Activated T-cell treated with anti-CD3 and anti-CD28 coated beads for 24 hours (primary cell): ENCODE data around the gene EPB41L4B.
A peak's percentile ranks its signal among the peaks of the same experiment; 100 is the strongest.
"Not testable (repeated sequence)": the region's sequence is repeated elsewhere in the genome, so short reads cannot be mapped to it uniquely, and the experiment has no call there.

Experiments
- DNase-seq: peaks from one replicate; pipeline ENCODE4 v3.0.0-alpha.2; 2020; ENCODE audit warnings: low read depth

Gene EPB41L4B

DNA sequence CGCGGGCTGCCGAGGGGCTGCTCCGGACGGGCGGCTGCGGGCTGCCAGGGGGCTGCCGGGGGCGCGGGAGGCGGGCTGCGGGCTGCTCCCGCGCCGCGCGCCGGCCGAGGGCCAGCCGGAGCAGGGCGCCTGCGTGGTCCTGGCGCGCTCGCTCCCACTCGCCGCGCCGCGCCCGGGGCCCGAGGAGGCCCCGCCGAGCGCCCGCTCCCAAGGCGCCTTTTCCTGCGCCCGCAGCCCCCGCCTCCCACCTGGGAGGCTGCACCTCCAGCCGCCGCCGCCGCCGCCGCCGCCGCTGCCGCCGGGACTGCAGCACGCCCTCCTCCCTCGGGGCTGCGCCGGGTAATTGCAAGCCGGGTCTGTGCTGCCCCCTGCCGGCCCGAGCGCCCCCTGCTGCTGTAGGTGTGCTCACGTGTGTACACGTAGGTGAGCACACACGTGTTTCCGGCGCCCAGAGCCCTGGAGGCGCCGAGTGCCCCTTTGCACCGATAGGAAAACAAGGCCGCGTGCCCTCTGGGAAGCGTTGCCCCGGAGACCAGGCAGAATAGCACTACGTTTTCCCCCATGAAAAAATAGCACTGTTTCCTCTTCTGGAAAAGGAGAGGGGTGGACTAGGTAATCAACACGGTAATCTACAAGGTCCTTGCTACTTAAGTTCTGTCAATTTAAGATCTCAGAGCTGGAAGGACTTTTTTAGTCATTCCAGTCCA is at the start of gene EPB41L4B:
Gene EPB41L4B, minus strand, starts transcription at position 318 of the 707 bp plus-strand sequence. CDS start 613 bp downstream, outside the sequence.
- DNase-seq, result peak; percentile 82

- no peak for DNase-seq
These were observed 48.4 kb upstream of the EPB41L4B start for GRCh38 chr9:109369285-109369684.

GRCh38 chr9:109360771-109361170 is 39.9 kb upstream of the EPB41L4B start:
- no peak for DNase-seq

DNA sequence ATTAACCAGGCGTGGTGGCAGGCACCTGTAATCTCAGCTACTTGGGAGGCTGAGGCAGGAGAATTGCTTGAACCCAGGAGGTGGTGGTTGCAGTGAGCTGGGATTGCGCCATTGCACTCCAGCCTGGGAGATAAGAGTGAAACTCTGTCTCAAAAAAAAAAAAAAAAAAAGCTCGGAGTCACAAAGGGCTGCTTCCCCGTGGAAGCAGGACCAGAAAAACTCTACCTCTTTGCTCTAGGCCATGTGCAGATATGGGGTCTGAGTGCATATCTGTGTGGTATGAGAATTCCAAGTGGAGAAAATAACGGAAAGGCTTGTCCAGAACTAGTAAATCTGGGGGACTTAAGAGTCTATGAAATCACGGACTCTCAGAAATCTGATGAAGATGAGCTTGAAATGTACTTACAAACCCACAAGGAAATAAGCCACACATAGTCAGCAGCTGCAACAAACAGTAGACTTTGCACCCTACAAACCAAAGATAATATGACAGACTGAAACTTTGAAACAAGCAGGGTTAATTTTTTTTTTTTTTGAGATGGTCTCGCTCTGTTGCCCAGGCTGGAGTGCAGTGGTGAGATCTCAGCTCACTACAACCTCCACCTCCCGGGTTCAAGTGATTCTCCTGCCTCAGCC is 38.2 kb upstream of the EPB41L4B start:
- DNase-seq, result not testable (repeated sequence)

- no peak for DNase-seq
These were observed 34.9 kb upstream of the EPB41L4B start for GRCh38 chr9:109355564-109356297.

DNA sequence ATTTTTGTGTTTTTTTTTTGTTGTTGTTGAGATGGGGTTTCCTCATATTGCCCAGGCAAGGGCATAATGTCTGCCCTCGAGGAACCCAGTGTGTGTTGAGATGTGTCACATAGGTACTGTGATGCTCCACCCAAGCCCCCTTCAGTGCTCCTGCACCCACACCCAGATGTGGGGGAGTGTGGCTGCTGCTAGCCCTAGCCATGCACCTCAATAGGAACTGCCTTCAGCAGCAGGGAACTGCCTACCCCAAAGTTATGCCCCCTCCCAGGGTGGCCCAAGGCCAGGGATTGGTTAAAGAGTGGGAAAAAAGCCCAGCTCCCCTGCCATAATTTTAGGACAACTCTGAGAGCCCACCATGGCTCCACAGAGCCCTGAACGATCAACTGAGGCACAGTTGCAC is 33.3 kb upstream of the EPB41L4B start:
- DNase-seq, result no peak

DNA sequence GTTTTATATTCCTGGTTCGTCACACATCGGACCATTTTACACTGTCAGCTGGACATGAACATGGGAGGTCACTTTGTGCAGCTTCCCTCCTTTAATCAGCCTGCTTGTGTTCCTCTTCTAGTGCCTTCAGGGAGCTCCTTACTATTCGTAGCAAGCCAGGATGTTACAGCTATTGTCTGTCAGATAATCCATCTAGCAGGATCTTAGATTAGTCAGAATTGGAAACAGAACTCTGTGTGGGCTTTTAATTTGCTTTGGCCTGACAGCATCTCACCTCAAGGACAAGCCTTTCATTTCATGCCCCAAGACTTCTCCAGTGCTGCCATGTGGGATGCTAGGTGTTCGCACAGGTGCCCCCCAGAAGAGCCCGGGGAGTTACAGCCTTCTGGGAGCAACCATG is 30.2 kb upstream of the EPB41L4B start:
- DNase-seq, result no peak

- no peak for DNase-seq
These were observed 28.6 kb upstream of the EPB41L4B start for GRCh38 chr9:109349421-109349846.

DNA sequence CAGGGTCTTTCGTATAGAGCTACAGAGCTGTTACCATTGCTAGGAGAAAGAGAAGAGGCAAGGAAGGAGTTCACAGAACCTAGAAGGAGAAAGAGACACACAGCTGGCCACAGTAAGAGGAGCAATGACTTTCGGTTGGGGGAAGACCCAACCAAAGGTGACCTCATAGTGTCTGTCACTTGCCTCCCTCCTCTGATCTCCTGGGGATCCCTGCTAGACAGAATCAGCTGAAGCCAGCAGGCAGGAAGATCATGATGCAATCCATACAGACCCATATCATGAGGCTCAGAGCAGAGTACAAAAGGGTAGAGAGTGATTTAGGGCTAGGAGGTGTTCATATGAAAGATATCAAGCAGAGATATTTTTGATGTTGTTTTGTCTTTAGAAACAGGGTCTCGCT is 26.0 kb upstream of the EPB41L4B start:
- DNase-seq, result no peak

DNA sequence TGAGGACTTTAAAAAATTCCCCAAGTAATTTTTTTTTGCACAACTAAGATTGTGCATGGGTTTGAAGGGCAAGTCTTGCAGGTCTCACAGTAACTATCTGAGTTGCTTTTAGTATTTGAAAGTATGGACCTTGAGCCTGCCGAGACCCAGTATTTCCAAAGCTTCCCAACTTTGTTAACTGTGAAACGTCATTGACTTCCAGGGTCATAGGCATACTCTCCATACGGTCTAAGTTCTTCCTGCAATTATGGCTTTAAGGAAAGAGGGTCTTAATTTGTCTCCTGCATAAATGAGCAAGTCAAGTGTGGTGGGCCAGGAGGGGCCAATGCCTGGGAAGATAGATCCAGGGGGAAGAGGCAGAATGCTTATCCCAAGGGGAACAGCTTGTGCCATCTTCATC is 24.0 kb upstream of the EPB41L4B start:
- DNase-seq, result no peak

- no peak for DNase-seq
These were observed 22.0 kb upstream of the EPB41L4B start for GRCh38 chr9:109342878-109343277.

DNA sequence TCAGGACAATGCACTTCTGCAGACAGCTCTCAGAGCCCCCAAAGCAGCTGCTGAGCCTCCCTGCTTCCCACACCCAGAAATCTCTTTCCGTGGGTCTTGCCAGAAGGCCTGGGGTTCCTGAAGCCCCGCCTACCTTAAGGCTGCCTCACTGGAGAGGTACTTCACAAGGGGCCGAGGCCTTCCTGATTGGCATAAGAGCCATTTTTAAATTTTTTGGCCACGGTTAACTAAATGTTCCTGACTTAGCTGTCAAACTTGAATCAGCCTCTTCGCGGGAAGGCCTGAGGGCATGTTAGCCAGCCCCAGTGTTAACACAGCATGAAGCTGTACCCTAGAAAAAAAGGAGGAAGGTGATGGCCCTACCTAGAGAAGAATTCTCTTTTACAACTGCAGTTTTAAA is 20.7 kb upstream of the EPB41L4B start:
- DNase-seq, result no peak

- DNase-seq, result not testable (repeated sequence)
These were observed 20.1 kb upstream of the EPB41L4B start for GRCh38 chr9:109340979-109341378.

GRCh38 chr9:109336409-109336808 is 15.6 kb upstream of the EPB41L4B start:
- DNase-seq, result no peak

- no peak for DNase-seq
These were observed 15.1 kb upstream of the EPB41L4B start for GRCh38 chr9:109335929-109336328.

- no peak for DNase-seq
These were observed 14.3 kb upstream of the EPB41L4B start for GRCh38 chr9:109335121-109335520.

GRCh38 chr9:109331353-109331752 is 10.5 kb upstream of the EPB41L4B start:
- DNase-seq, result no peak

GRCh38 chr9:109329638-109330258 is 8.9 kb upstream of the EPB41L4B start:
- DNase-seq, result no peak

DNA sequence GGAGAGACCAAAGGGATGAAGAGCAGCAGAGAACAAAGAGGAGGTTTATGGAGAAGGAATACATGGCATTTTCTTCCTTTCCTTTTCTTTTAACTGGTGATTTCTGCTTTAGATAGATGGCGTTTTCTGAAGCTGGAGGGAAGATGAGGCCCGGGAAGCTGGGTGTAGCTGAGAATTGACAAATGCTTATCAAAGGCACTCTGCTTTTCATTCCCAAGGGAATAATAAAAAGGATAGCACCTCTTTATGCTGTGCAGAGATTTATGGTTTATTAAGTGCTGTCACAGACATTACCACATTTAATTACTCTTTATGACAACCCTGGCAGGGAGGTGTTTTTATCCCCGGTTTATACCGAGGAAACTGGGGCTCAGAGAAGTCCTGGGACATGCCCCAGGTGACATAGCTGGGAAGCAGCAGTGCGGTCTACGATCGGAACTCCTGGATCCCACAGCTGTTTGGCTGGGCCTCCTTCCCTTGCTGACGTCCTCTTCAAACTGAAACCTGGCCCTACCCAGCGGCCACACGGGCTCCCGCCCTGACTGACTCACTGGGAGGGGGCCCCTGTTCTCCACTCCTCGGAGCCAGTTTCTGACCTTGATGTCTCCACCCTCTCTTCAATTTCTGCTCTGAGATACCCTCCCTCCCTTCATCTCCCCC is 8.2 kb upstream of the EPB41L4B start:
- DNase-seq, result no peak

GRCh38 chr9:109325089-109325488 is 4.2 kb upstream of the EPB41L4B start:
- no peak for DNase-seq

DNA sequence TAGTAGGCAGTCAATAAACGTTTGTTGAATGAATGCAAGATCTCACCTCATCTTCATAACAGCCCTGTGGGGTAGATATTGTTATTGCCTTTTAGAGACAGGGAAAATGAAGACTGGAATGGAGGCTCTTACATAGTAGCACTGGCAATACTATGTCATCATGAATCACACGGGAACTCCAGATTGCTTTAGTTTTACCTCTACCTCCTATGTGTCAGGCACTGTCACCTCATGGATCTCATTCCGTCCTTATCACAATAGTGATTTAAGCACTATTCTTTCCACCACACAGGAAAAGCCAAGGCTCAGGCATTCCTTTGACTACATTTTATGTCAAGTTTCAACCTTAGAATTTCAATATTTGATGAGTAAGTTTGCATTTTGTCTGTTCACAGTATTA is 2.9 kb upstream of the EPB41L4B start:
- DNase-seq, result no peak

DNA sequence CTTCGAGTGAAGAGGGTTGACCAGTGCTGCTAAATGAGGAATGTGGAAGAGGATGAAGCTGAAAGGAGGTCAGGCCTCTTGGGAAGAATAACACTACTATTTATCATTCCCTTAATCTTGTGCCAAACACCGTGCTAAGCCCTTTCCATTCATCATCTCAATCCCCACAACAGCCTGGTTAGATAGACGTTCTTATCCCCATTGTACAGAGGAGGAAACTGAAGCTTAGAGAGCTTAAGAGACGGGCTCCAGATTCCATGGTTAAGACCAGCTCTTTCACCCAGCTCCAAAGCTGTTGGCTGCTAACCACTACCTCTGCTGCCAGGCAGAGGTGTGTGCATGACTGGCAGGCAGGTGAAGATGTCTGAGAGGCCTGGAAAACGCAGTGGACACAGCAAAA is 868 bp upstream of the EPB41L4B start:
- no peak for DNase-seq
